ENCODE data around the gene POLA1.

- TF ChIP-seq CTCF (IDR thresholded peaks at IDR 0.05) (no peak), POLR2A (IDR thresholded peaks at IDR 0.05) (no peak)
Measured at GRCh38 chrX:24877288-24877664, 183.6 kb downstream of the POLA1 start.

Data from transverse colon (tissue), 3 donors.